WERI-Rb-1 (cell line): ENCODE results near the gene SFMBT2.
"Not testable (repeated sequence)": the region's sequence is repeated elsewhere in the genome, so short reads cannot be mapped to it uniquely, and the experiment has no call there.

Experiments used
- DNase-seq: peaks from one replicate; pipeline ENCODE4 v3.0.0-alpha.2; 2020
- H3K27ac ChIP-seq: fragments of 250-450 bp; sonication (Bioruptor Pico); 2 replicates; pipeline ENCODE4 v1.5.1; 2020; ENCODE audit warnings: mild to moderate bottlenecking, moderate library complexity
- H3K27me3 ChIP-seq: fragments of 250-450 bp; sonication (Bioruptor Pico); 2 replicates; pipeline ENCODE4 v1.5.1; 2021; ENCODE audit warnings: mild to moderate bottlenecking, low read depth, moderate library complexity; ENCODE audit not compliant: insufficient read depth, severe bottlenecking
- H3K36me3 ChIP-seq: fragments of 250-450 bp; sonication (Bioruptor Pico); 2 replicates; pipeline ENCODE4 v1.5.1; 2020; ENCODE audit warnings: mild to moderate bottlenecking, moderate library complexity
- H3K4me3 ChIP-seq: 2 replicates; pipeline ENCODE4 v1.5.1; 2011; ENCODE audit warnings: low read depth, mild to moderate bottlenecking, control low read depth, low read length
- H3K9me3 ChIP-seq: fragments of 250-450 bp; sonication (Bioruptor Pico); 2 replicates; pipeline ENCODE4 v1.5.1; 2021; ENCODE audit warnings: mild to moderate bottlenecking, moderate library complexity; ENCODE audit not compliant: severe bottlenecking
- TF ChIP-seq, protein P1 (sequence below): IDR thresholded peaks from 2 replicates; pipeline ENCODE4 v1.5.1; 2011; ENCODE audit warnings: low read depth, mild to moderate bottlenecking, control low read depth, inconsistent platforms, low read length

Gene SFMBT2

DNA sequence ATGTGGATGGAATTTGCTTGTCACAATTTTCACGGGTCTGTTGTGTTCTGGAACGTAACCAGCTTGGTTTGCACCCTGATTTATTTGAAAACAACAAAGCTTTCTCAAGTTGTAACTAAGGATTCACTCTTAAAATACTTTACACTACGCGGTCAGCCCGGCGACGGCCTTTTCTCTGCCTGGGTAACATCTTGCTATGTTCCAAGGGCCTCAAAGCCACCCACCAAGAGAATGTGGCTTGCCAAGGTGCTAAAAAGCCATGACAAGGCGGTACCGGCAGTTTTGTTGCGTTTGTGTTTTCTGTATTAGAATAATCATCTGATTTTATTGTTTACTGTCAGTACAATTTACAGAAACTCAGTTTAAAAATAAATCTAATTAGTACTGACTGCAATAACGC is 220.9 kb downstream of the SFMBT2 start:
- no peaks in the 10 kb centered on the region for H3K36me3 ChIP-seq
- no peak overlapping the region for H3K27ac ChIP-seq
- DNase-seq = no peak
- H3K4me3 ChIP-seq = no peak overlapping the region
- peaks cover 4% of the 10 kb centered on the region for H3K27me3 ChIP-seq
- H3K9me3 ChIP-seq = no peaks in the 10 kb centered on the region
- TF ChIP-seq, protein P1, sequence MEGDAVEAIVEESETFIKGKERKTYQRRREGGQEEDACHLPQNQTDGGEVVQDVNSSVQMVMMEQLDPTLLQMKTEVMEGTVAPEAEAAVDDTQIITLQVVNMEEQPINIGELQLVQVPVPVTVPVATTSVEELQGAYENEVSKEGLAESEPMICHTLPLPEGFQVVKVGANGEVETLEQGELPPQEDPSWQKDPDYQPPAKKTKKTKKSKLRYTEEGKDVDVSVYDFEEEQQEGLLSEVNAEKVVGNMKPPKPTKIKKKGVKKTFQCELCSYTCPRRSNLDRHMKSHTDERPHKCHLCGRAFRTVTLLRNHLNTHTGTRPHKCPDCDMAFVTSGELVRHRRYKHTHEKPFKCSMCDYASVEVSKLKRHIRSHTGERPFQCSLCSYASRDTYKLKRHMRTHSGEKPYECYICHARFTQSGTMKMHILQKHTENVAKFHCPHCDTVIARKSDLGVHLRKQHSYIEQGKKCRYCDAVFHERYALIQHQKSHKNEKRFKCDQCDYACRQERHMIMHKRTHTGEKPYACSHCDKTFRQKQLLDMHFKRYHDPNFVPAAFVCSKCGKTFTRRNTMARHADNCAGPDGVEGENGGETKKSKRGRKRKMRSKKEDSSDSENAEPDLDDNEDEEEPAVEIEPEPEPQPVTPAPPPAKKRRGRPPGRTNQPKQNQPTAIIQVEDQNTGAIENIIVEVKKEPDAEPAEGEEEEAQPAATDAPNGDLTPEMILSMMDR = no peak

DNA sequence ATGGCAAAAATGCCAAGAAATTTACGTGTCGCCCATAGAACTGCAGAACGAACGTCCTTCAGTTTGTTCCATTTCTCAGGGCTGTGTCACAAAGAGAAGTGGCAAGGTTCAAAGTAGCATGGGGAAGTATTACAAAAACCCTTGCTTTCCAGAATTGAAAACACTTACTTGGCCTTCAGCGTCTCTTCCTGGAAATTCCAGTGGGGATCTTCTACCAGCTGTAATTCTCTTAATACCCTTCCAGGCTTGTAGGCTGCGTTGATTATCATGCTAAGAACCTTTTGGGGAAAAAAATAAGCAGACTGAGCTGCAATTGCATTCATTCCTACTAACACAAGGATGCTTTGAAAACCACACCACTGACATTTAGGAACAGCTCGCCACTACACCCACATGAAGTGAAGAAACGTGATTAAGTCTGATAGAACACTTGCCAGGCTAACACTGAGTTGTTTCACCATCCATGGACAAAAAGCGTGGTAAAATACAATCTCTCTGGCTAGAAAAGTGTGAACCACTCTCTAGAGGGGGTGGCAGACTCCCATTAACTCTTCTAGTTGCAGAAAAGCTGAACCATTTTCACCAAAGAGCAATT is 222.3 kb downstream of the SFMBT2 start:
- no peaks in the 10 kb centered on the region for H3K36me3 ChIP-seq
- TF ChIP-seq, protein P1 = no peak
- H3K9me3 ChIP-seq = no peaks in the 10 kb centered on the region
- DNase-seq = no peak
- H3K4me3 ChIP-seq = no peak overlapping the region
- no peak overlapping the region for H3K27ac ChIP-seq
- peaks cover 3% of the 10 kb centered on the region for H3K27me3 ChIP-seq

DNA sequence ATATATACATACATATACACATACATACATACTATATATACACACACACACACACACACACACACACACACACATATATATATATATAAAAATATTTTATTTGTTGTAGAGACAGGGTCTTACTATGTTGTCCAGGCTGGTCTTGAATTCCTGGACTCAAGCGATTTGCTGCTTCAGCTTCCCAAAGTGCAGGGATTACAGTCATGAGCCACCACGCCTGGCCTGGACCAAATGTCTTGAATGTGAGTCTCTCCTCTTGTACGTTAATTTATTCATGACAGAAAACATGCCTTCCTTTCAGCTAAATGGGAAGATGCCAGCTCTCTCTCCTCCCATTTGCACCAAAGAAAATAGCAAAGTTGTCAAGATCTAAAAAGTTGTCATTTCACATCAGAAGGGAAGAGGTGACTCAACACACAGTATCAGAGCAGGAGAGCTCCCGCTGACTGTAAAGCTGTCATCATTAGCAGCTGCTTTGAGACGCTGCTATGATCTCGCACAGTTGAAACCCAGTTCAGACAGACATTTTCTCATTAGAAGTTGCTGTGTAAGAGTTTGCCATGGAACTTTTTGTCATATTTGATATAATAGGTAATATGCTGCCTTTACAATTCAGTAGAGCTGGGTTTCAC is 224.3 kb downstream of the SFMBT2 start:
- Histone ChIP-seq H3K36me3 (no peaks in the 10 kb centered on the region), H3K27me3 (peaks cover 3% of the 10 kb centered on the region), H3K4me3 (no peak overlapping the region), H3K9me3 (no peaks in the 10 kb centered on the region), H3K27ac (no peak overlapping the region)
- no peak for DNase-seq
- TF ChIP-seq, protein P1 = no peak

DNA sequence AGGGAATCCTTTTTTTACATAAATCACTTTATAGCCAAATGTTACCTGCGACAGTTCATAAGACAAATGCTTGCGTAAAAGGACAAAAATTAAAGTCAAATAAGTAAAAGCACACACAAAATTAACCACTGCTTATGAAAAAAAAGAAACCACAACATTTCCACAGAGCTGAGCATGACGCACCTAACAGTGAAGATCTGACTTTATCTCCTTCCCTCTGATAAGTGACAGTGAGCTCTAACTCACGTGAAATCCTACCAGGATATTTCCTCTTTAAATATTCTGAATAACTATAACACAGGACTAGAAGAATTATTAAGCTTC is 225.5 kb downstream of the SFMBT2 start:
- Histone ChIP-seq H3K4me3 (no peak overlapping the region), H3K27ac (no peak overlapping the region), H3K27me3 (peaks cover 3% of the 10 kb centered on the region), H3K36me3 (no peaks in the 10 kb centered on the region), H3K9me3 (no peaks in the 10 kb centered on the region)
- TF ChIP-seq, protein P1 = no peak
- no peak for DNase-seq

DNA sequence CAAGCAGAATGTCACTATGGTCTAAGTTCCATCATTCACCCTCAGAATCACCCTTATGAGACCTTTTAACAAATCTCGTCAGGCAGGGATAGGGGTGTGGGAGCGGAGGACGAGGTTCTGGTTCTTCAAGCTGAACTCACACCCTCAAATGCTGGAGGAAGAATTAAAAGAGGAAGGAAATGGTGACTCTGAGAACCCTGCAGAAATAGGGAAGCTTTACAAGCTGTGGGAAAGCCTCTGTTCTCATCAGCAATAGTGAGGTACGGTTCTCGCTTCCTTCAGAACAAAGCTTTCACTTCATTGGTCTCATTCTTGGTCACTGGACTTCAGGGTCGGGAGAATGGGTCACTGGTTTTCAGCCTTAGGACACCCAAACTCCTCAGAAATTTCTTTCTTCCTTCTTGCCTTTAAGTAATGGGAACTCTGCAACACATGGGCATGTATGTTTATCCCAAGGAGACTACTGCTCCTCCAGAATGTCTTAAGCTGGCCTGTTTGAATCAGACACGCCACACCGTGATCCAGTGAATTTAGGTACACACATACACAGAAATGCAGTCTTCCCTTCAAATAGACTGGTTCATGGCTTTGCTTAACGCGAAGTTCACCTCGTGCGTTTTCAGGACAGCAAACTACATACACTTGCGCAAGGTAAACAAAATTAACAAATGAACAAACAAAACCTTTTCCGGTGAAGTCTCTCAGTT is 226.0 kb downstream of the SFMBT2 start:
- no peak for DNase-seq
- H3K9me3 ChIP-seq = no peaks in the 10 kb centered on the region
- H3K36me3 ChIP-seq = no peaks in the 10 kb centered on the region
- no peak overlapping the region for H3K27ac ChIP-seq
- peaks cover 3% of the 10 kb centered on the region for H3K27me3 ChIP-seq
- H3K4me3 ChIP-seq = no peak overlapping the region
- TF ChIP-seq, protein P1 = no peak

DNA sequence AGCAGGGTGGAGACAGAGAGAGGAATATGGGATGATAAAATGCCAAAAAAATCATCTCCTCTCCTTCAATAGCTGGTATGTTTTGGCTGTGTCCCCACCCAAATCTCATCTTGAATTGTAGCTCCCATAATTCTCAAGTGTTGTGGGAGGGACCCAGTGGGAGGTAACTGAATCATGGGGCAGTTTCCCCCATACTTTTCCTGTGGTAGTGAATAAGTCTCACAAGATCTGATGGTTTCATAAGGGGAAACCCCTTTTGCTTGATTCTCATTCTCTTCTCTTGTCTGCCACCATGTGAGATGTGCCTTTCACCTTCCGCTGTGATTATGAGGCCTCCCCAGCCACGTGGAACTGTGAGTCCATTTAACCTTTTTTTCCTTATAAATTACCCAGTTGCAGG is 226.7 kb downstream of the SFMBT2 start:
- DNase-seq, H3K36me3 ChIP-seq, H3K4me3 ChIP-seq, H3K9me3 ChIP-seq, H3K27me3 ChIP-seq, H3K27ac ChIP-seq: not testable (repeated sequence)

DNA sequence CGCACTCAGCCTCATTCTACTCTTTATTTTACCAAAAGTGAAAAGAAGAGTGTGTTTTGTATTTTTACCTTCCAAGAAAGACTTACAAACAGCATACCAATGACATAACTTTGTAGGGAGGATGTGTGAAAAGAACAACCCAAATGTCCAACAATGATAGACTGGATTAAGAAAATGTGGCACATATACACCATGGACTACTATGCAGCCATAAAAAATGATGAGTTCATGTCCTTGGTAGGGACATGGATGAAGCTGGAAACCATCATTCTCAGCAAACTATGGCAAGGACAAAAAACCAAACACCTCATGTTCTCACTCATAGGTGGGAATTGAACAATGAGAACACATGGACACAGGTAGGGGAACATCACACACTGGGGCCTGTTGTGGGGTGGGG is 228.5 kb downstream of the SFMBT2 start:
- H3K9me3 ChIP-seq, H3K36me3 ChIP-seq, H3K4me3 ChIP-seq: not testable (repeated sequence)

More for the DNA sequence above, 228.5 kb downstream of the SFMBT2 start:
- H3K27me3 ChIP-seq, H3K27ac ChIP-seq, DNase-seq: not testable (repeated sequence)
